ENCODE results near the gene GDF10.

- TF ChIP-seq CTCF (IDR thresholded peaks at IDR 0.05), result no peak
- no peak for TF ChIP-seq POLR2A (IDR thresholded peaks at IDR 0.05)
Observed at GRCh38 chr10:47354165-47354564, 54.2 kb downstream of the GDF10 start.

Measured in esophagus squamous epithelium (tissue), 4 donors.